K562 (cell line): Measurements from ENCODE around the gene FRRS1.

Experiments used
- BDP1 ChIP-seq: IDR thresholded peaks from 3 replicates; pipeline ENCODE4 v1.6.1; 2011; ENCODE audit not compliant: insufficient read length, insufficient read depth
- CAMTA2 ChIP-seq: fragments of 250-450 bp; sonication (Bioruptor Pico); conservative IDR thresholded peaks from 2 replicates; pipeline ENCODE4 v1.5.1; 2022
- CTCF ChIP-seq, 3 experiments: IDR thresholded peaks in 2 of 3; conservative IDR thresholded peaks in 1 of 3; 2 replicates each; pipeline ENCODE4 v1.5.1; 2011 to 2012; ENCODE audit warnings: low read length in 3 of 3, mild to moderate bottlenecking in 3 of 3, control low read depth in 2 of 3, improper control_type of control experiment in 1 of 3, inconsistent platforms in 1 of 3, low read depth in 1 of 3, mixed read lengths in 1 of 3, moderate library complexity in 1 of 3; ENCODE audit not compliant: insufficient read depth in 2 of 3
- EZH2 ChIP-seq: IDR thresholded peaks from 2 replicates; pipeline ENCODE4 v1.6.1; 2012; ENCODE audit warnings: low read depth, mild to moderate bottlenecking, inconsistent platforms, low read length, borderline replicate concordance
- MAFG ChIP-seq: fragments of 450-650 bp; conservative IDR thresholded peaks from 2 replicates; pipeline ENCODE4 v1.6.1; 2016; ENCODE audit warnings: missing genetic modification characterization, missing compliant biosample characterization
- MEF2D ChIP-seq: conservative IDR thresholded peaks from 2 replicates; pipeline ENCODE4 v1.6.1; 2016; ENCODE audit warnings: low read depth, missing genetic modification characterization, missing compliant biosample characterization
- POLR2A ChIP-seq: fragments of 450-650 bp; conservative IDR thresholded peaks from 2 replicates; pipeline ENCODE4 v1.6.1; 2016
- REST ChIP-seq, 2 experiments: fragments of 450-650 bp; formaldehyde crosslinking in 1 of 2; IDR thresholded peaks; 2 replicates each; pipeline versions ENCODE4 v1.4.0 to v1.6.1; 2014 to 2020; ENCODE audit warnings: mild to moderate bottlenecking in 2 of 2, borderline replicate concordance in 1 of 2, low read depth in 1 of 2
- SIX5 ChIP-seq, 2 experiments: IDR thresholded peaks; 2 replicates each; pipeline ENCODE4 v1.6.1; 2011; ENCODE audit warnings: low read length in 2 of 2, borderline replicate concordance in 1 of 2, low read depth in 1 of 2, mild to moderate bottlenecking in 1 of 2, moderate library complexity in 1 of 2; ENCODE audit not compliant: insufficient read depth in 1 of 2
- TAF15 ChIP-seq: fragments of 200-400 bp; formaldehyde crosslinking; IDR thresholded peaks from 2 replicates; pipeline ENCODE4 v1.6.1; 2017; ENCODE audit warnings: mild to moderate bottlenecking, low read depth, low read length, moderate library complexity
- ZNF277 ChIP-seq: fragments of 250-450 bp; sonication (Bioruptor Pico); IDR thresholded peaks from 2 replicates; pipeline ENCODE4 v1.8.0; 2022; ENCODE audit warnings: inconsistent platforms, mild to moderate bottlenecking, moderate library complexity, borderline replicate concordance
- TF ChIP-seq, protein P1 (sequence below): fragments of 250-450 bp; sonication (Bioruptor Pico); IDR thresholded peaks from 2 replicates; pipeline ENCODE4 v1.5.0; 2020; ENCODE audit warnings: mild to moderate bottlenecking, borderline replicate concordance

DNA sequence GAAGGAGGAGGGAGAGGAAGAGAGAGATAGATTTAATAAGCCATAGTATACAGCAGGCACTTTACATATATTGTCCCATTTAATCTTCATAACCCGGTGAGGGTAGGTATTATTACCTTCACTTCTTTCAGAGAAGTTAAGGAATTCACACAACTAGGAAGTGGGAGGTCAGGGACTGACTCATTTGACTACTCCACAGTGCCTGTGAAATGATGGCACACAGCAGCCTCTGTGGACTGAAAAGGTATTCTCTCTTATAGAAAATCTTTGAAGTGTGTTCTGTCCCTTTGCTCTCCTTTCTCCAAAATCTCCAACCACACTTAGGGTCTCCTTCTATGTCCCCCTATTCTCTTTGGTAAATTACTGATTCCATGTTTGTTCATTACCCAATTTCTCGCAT, 96.6 kb downstream of the FRRS1 start:
- no peak for TF ChIP-seq EZH2
- no peak for TF ChIP-seq REST (IDR thresholded peaks at IDR 0.05; ENCODE audit: borderline replicate concordance)
- no peak for TF ChIP-seq REST (CRISPR knock-in tag; IDR thresholded peaks at IDR 0.05; ENCODE audit: low read depth)
- TF ChIP-seq CTCF (IDR thresholded peaks at IDR 0.05 in 2 of 3, conservative IDR thresholded peaks at IDR 0.05 in 1 of 3; ENCODE audit: insufficient read depth in 2 of 3, low read depth in 1 of 3, low read length in 3 of 3), result no peak
- TF ChIP-seq SIX5 (IDR thresholded peaks at IDR 0.05; ENCODE audit: borderline replicate concordance in 1 of 2, insufficient read depth in 1 of 2, low read depth in 1 of 2, low read length in 2 of 2), result no peak
- no peak for TF ChIP-seq TAF15
- TF ChIP-seq MAFG, result no peak
- TF ChIP-seq MEF2D (tag), result no peak
- TF ChIP-seq, protein P1, sequence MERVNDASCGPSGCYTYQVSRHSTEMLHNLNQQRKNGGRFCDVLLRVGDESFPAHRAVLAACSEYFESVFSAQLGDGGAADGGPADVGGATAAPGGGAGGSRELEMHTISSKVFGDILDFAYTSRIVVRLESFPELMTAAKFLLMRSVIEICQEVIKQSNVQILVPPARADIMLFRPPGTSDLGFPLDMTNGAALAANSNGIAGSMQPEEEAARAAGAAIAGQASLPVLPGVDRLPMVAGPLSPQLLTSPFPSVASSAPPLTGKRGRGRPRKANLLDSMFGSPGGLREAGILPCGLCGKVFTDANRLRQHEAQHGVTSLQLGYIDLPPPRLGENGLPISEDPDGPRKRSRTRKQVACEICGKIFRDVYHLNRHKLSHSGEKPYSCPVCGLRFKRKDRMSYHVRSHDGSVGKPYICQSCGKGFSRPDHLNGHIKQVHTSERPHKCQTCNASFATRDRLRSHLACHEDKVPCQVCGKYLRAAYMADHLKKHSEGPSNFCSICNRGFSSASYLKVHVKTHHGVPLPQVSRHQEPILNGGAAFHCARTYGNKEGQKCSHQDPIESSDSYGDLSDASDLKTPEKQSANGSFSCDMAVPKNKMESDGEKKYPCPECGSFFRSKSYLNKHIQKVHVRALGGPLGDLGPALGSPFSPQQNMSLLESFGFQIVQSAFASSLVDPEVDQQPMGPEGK (CRISPR knock-in tag), result no peak
- no peak for TF ChIP-seq BDP1
- no peak for TF ChIP-seq POLR2A
- no peak for TF ChIP-seq CAMTA2 (CRISPR knock-in tag)
- no peak for TF ChIP-seq ZNF277 (CRISPR knock-in tag)
